Measurements from ENCODE around the gene GK2.

Gene GK2

GRCh38 chr4:79357365-79357764 is 50.7 kb downstream of the GK2 start:
- CTCF ChIA-PET = interaction anchor here (1.4 kb wide), 1 partner anchor 11 kb away, joined by 3 read pairs; no protein-coding TSS in a partner anchor
- TF ChIP-seq CTCF (IDR thresholded peaks at IDR 0.05; ENCODE audit: control extremely low read depth, extremely low read depth, low read depth, missing control alignments) = no peak
- no peak for DNase-seq (ENCODE audit: extremely low spot score)
- POLR2A ChIA-PET = no interaction called here

Measured in GM10248 (cell line).